Measurements from ENCODE around the gene FGF1.

Gene FGF1

GRCh38 chr5:142636093-142636492, 49.8 kb downstream of the FGF1 start:
- no peak overlapping the region for H3K4me3 ChIP-seq (replicated peaks in 1 of 2; ENCODE audit: low read depth in 2 of 2, low read length in 2 of 2)
- TF ChIP-seq CTCF (IDR thresholded peaks at IDR 0.05; ENCODE audit: low read depth, low read length): no peak
- DNase-seq (ENCODE audit: low read depth in 2 of 2): no peak

GRCh38 chr5:142634216-142635011, 51.5 kb downstream of the FGF1 start:
- peak in 1 of 2 donors; percentile 29 for DNase-seq (ENCODE audit: low read depth in 2 of 2)
- H3K4me3 ChIP-seq (replicated peaks in 1 of 2; ENCODE audit: low read depth in 2 of 2, low read length in 2 of 2): no peak overlapping the region
- no peak for TF ChIP-seq CTCF (IDR thresholded peaks at IDR 0.05; ENCODE audit: low read depth, low read length)

GRCh38 chr5:142630927-142631539, 54.9 kb downstream of the FGF1 start:
- DNase-seq (ENCODE audit: low read depth in 2 of 2): no peak
- H3K4me3 ChIP-seq (replicated peaks in 1 of 2; ENCODE audit: low read depth in 2 of 2, low read length in 2 of 2): no peak overlapping the region
- TF ChIP-seq CTCF (IDR thresholded peaks at IDR 0.05; ENCODE audit: low read depth, low read length): no peak

- no peak for TF ChIP-seq CTCF (IDR thresholded peaks at IDR 0.05; ENCODE audit: low read depth, low read length)
- no peak overlapping the region for H3K4me3 ChIP-seq (replicated peaks in 1 of 2; ENCODE audit: low read depth in 2 of 2, low read length in 2 of 2)
- DNase-seq (ENCODE audit: low read depth in 2 of 2): no peak
Measured at GRCh38 chr5:142627383-142628217, 58.3 kb downstream of the FGF1 start.

- DNase-seq (ENCODE audit: low read depth in 2 of 2): no peak
- TF ChIP-seq CTCF (IDR thresholded peaks at IDR 0.05; ENCODE audit: low read depth, low read length): no peak
Measured at GRCh38 chr5:142626786-142627185, 59.1 kb downstream of the FGF1 start.

GRCh38 chr5:142626099-142626498, 59.8 kb downstream of the FGF1 start:
- H3K4me3 ChIP-seq (replicated peaks in 1 of 2; ENCODE audit: low read depth in 2 of 2, low read length in 2 of 2): no peak overlapping the region
- TF ChIP-seq CTCF (IDR thresholded peaks at IDR 0.05; ENCODE audit: low read depth, low read length): no peak
- DNase-seq (ENCODE audit: low read depth in 2 of 2): no peak

More at GRCh38 chr5:142626786-142627185, 59.1 kb downstream of the FGF1 start:
- no peak overlapping the region for H3K4me3 ChIP-seq (replicated peaks in 1 of 2; ENCODE audit: low read depth in 2 of 2, low read length in 2 of 2)

Data from cardiac fibroblast (primary cell).